Activated CD8-positive, alpha-beta memory T cell treated with anti-CD3 and anti-CD28 coated beads, Interleukin-2, amount 50 U/mL, for 48 hours (primary cell): Measurements from ENCODE around the gene CHST15.
A peak's percentile ranks its signal among the peaks of the same experiment; 100 is the strongest.
"Not testable (repeated sequence)": the region's sequence is repeated elsewhere in the genome, so short reads cannot be mapped to it uniquely, and the experiment has no call there.

Experiments
- DNase-seq: peaks from one replicate; pipeline ENCODE4 v3.0.0-alpha.2; 2020

The CHST15 gene

DNA sequence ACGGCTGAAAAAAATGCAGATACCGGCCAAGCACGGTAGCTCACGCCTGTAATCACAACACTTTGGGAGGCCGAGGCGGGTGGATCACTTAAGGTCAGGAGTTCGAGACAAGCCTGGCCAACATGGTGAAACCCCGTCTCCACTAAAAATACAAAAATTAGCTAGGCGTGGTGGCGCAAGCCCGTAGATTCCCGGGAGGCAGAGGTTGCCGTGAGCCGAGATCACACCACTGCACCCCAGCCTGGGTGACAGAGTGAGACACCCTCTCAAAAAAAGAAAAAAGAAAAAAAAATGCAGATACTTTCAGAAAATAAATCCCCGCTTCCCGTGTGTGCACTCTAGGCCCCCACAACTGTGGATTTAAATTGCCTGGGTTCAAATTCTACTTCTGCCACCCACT, 2.4 kb upstream of the CHST15 start:
- not testable (repeated sequence) for DNase-seq

DNA sequence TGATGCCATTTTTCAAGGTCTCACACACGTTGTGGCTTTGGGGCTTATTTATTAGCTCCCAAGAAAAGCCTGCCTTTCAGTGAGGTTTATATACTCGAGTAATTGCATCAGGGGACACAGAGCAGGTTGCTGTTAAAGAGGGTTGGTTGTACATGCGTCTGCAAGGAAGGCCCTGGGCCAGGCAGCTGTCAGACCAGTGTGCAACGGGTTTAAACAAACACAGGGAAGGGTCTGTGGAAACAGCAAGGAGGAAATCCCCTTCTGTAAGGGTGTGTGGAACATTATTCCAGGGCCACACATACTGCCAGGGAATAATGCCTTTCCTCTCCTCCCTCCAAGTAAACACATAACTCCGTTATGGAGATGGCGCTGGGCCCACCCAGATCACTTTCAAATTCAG, 1.7 kb upstream of the CHST15 start:
- no peak for DNase-seq

DNA sequence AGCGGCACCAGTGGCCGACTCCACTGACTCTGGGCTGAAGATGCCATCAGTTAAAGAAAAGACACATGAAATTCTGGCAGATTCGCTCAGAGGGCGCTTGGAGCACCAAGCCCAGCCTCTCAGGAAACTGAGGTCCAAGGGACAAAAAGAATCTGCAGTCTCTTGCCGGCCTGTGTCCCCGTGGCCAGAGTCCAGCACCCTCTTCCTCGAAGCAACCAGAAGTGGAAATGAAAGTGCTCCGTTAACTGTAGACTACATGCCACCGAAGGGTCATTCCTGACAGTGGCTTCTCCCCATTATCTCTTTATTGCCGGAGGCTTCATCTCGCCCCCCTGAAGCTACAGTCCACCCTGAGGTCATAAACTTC, 1.0 kb upstream of the CHST15 start:
- DNase-seq = no peak

DNA sequence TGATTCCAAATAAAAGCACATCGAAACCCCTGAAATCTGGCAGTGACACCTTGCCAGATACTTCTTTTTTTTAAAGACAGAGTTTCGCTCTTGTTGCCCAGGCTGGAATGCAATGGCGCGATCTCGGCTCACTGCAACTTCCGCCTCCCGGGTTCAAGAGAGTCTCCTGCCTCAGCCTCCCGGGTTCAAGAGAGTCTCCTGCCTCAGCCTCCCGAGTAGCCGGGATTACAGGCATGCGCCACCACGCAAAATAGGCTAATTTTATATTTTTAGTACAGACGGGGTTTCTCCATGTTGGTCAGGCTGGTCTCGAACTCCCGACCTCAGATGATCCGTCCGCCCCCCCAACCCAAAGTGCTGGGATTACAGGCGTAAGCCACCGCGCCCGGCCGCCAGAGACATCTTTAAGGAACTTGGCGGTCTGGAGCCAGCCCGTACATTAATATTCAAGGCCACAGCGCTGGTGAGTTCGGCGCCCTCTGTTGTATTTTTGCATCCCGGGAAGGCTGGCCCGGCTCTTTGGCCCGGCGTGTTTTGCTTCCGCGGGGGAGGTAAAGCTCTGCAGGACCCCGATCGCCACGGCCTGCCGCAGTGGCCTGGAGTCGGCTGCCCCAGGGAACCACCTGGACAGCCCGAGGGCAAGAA, 498 bp upstream of the CHST15 start:
- not testable (repeated sequence) for DNase-seq

DNA sequence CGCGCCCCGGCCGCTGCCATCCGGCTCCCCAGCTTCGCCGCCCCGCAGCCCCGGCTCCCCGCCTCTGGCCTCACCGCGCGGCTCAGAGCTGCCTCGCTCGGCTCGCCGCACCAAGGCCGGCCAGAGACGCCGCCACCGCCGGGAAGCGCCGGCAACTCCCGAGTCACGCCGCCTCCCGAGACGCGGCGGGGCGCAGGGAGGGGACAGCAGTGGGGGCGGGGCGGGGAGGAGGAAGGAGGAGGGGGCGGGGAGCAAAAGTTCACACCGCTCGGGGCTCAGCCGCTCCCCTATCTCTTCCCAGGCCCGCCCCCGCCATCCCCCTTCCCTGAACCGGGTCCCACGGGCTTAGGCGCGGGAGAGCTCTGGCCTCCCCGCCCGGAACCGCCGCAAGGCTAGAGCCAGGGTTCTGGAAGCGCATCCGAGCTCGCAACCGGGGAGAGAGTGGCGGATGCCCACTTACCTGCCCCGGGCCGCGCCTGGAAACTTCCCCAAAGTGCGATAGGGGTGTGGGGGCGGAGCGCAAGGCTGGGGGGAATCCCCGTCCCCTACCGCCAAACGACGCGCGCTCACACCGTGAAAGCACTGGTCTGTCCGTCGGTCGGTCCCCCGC, 1.0 kb downstream of the CHST15 start:
- DNase-seq = peak; percentile 62

DNA sequence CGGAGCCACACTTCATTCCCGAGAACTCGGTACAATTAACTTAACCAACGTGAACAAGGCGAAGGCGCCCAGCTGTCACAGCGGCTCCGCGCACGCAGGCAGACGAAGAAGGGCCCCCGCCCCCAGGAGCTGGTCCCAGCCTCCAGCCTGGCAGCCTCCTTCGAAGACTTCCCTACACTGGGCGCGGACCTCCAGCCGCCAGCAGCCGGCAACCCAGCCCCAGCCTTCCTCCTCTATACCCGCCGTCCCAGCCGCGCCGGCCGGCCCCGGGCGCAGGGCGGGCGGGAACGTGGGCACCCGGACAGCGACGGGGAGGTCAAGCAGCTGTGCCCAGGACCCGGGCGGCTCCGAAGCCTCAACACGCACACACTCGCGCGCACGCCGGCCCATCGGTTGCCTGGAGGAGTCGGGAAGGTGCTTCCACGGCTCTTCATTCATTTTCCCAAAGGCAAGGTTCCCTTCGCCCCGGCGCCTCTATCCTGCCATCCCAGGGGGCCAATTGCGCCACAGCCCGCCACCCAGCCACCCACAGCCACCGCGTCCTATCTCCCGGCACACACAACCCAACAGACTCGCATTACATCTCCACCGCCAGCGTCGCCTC, 1.6 kb downstream of the CHST15 start:
- no peak for DNase-seq

DNA sequence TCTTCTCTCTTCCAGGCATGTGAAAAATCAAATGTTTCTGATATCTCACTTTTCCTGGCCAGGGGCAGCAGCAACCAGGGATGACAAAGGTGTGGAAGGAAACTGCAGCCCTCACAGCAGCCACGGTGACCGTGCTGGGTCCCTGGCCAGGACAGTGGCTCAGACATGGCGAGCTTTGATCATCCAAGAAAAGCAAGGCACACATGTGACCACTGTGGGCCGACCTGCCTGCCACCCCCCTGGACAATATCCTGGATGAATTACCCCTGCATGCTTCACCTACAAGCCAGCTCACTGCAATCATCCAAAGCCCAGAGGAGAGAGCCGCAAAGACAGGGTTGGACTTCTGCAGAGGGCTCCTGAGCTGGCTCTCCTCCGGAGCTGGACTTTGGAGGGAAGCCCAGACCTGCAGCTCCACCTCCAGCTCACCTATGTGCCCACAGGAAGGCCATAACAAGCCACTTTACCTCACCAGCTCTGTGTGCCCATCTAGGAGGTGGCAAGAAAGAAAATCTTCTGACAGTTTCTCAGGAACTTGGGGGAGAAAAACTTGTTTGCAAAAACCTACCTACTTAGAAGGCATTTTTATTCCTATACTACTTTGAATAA, 2.7 kb downstream of the CHST15 start:
- DNase-seq = no peak

DNA sequence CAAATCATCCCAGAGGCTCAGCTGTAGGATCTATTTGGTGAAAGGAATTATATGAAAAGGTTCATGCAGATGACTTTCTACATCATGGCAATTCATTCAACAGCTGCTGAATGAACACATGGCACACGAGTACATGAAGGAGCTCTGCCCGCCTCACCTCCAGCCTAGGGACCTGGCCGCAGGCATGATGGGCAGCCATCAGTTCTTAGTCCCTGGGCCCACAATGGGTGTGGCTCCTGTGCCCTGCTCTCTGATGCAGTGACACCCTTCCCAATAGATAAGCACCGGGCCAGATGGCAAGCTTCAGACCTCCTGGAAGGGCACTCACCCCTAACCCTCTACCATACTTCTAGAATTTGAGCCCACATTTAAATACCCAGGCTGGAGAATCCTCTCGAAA, 3.5 kb downstream of the CHST15 start:
- no peak for DNase-seq

DNA sequence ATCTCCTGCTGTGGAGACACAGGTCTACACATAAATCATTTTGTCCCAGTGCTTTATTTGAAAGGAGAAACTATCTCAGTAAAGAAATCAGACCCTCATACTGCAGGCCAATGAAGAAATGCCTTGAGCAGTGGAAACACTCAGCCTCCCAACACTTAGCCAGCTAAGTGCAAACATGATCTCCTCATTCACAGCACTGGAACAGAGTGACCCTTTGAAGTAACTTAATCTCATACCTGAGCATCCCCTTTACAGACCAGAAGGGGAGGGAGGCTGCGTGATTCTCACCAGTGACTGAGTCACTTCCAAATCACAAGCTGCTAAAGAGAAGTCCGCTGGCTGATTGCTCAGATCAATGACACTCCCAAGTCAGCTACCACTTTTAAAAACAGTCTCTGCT, 4.5 kb downstream of the CHST15 start:
- DNase-seq = no peak

DNA sequence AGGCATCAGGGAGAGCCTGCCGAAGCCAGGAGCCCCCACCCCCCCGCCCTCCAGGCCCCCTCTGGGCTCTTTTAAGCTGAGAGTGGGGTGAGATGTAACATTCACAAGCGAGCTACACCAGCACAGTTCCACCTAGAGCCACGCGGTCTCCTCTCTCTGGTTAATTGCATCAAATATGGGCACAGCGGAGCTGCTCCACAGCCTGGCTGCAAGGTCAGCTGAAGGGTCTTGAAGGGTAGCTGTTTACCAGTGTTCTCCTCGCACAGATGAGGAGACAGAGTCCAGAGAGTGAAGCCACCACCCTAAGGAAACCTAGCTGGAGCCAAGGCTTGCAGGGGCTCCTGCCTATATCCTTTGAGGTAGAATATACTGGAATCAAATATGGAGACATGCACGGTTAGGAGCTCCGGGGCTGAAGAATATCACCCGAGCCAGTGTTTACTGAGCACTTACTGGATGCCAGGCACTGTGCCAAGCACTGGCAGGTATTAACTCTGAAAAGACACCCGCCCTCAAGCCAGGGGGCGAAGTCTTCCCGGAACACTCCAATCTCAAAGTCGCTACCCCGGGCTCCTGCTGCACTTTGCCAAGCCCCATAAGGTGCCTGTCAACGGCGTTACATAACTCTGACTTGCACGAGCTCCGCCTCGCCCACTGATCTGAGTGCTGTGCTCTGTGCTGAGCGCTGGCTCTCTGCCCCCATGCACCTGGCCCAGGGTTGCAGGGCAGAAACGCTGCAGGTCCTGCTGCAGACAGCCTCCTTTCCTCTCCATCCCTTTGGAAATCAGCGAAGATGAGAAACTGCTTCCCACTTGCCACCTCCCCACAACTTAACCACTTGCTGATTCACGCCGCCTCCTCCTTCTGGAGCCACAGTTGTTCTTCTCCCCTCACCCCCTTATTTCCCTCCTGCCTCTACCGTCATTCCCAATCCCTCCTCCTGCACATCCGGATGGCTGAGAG, 5.4 kb downstream of the CHST15 start:
- DNase-seq = no peak

DNA sequence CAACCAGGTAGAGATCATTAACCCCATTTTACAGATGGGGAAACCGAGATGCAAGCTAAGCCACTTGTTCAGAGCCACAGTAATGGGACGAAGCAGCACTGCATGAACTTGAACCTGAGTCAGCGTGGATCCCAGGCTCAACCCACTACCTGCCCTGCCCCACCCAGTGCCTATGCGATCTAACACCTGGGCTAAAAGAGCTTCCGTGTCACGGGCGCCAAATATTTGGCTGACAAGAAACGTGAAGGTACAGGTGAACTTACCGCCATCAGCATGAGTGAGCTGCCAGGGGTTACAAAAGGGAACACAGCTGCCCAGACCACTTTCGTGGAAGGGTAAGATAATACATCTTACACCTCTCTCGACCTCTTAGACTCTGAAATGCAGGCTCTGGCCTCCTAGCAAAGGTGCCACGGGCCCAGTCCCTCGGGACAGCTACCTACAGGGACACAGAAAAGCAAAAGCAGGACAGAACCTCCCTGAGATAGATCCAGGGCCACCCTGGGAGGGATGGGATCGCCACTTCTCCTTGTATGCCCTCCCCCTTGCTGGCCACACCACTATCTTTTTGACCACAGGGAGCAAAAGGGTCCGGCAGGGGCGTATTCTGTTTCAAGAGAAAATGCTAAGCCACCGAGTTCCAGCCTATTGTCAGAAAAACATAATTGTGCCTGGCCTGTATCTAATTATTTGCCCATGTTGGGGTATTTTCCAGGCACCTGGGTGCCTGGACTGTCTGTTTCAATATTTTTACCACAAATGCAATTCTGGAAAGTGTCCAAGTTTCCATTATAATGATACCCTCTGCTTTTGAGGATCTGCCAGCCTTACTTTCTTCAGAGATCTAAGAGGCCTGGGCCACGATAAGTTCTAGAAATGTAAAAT, 6.4 kb downstream of the CHST15 start:
- DNase-seq = no peak

DNA sequence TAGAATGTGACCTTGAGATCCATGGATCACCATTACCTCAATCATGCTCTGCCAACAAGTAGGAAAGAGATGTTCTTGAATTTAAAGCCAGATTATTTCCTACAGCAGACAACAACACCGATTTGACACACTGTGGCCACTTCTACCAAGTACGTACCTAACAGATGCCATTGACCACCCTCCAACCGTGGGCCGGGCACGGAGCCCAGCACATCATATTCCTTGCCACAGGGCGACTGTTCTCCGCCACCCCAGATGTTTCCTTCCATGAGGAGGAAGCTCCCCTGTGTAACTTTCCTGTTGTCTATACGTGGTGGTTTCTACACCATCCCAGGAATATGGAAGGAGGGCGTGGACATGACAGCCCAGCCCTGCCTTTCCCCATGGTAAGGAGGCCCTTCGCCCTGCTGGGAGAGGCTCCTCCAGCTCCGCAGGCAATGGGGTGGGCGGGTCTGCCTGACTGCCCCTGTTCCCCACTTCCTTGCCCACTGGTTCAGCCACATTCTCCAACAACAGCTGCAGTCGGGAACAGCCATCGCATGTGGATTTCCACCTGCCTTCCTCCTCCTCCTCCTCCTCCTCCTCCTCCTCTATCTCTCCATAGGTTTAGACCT, 7.2 kb downstream of the CHST15 start:
- no peak for DNase-seq

DNA sequence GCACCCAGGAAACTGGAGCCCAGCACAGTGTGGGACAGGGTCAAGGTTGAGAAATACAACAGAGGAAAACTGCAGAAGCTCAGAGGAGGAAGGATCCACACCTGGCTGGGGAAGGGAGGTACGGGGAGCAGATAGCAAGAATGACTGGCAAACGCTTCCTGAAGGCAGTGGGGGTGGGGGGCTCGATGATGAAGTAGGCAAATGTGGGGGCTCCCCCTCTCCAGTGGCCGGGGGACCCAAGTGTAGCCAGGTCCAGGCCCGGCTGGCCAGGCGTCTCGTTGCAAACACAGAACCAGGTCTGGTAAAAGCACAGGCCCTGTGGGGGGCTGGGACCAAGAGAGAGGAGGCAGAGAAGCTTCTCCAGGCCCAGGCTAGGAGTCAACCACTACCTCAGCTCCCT, 7.7 kb downstream of the CHST15 start:
- no peak for DNase-seq

DNA sequence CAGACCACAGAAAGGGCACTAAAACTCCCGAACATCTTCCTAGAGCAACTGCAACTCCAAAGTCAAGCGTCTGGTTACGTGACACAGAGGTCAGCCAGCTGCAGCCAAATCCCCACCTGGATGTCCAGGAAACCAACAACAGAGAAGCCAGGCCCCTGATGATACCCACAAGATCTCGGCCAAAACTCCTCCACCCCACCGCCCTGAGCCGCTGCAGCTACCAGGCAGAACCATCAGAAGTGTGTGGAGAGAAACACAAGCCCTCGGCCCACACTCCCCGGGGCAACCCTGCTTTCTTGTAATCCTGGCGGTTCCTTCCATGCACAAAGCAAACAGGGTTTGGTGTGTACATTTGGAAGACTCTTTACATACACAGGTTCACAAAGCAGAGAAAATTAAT, 8.7 kb downstream of the CHST15 start:
- DNase-seq = no peak

DNA sequence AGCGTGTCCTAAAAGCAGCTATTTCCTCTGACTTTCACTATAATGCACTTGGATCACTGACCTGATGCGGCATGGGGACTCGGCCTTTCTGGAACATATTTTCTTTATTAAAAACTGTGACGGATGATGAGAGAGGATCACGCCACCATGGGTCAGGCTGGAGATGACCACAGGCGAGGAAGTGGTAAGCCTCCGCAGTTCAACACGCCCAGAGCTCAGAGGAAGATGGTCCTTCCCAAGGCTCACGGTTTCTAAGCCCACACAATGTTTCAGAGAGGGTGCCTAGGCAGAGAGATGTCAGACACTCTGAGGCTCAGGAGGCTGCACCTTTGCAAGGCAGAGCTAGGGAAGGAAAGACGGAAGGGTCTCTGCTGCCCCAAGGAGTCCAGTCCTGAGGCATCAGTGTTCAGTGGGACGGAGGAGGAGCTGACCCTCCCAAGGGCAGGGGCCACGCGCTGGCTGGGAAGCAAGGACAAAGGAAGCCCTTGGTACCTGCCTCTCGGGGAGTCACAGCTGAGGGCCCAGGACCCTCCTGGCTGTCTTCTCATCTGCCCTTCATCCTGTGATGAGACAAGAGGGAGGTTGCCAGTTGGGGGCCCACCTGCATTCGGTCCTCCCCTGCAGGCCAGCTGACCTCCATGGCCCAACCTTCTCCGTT, 9.5 kb downstream of the CHST15 start:
- no peak for DNase-seq

DNA sequence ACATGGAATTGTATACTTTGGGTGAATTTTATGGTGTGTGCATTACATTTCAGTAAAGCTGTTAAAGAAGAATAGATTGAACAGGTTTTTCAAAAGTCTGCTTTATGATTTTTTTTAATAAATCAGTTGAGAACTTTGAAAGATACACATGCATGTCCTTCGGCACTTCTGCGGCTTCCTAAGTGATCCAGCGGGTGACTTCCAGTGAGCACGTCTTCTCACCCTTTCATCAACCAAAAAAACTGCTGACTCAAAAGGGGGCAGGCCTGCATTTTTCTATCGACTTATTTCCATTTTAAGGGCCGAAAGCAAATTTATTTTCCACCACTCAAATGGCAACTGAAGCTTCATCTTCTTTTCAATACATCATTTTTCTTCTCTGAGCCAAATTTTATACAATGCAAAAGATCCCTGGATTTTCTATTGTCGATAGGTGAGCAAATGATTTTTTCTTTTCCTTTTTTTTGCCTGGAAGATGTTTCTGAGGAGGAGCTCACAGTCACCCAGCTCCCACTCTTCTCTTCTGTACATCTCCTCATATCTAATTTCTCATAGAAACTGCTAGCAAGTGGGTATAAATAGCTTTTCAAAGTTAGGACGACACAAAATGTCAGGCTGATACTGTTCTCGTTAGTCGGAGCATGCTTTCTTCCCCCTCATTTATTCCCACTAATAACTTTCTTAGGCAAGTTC, 10.2 kb downstream of the CHST15 start:
- DNase-seq = no peak

DNA sequence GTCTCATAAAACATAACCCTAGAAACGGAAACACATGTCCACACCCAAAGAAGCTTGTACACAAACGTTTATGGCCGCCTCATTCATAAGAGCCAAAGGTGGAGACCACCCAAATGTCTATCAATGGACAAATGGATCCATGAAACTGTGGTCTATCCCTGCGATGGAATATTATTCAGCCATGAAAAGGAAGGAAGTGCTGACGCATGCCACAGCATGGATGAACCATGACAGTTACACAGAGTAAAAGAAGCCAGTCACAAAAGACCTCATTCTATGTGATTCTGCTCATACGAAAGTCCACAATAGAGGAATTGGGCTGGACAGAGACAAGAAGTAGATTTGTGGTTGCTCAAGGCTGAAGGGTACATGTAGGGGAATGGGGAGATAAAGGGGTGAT, 10.8 kb downstream of the CHST15 start:
- no peak for DNase-seq

DNA sequence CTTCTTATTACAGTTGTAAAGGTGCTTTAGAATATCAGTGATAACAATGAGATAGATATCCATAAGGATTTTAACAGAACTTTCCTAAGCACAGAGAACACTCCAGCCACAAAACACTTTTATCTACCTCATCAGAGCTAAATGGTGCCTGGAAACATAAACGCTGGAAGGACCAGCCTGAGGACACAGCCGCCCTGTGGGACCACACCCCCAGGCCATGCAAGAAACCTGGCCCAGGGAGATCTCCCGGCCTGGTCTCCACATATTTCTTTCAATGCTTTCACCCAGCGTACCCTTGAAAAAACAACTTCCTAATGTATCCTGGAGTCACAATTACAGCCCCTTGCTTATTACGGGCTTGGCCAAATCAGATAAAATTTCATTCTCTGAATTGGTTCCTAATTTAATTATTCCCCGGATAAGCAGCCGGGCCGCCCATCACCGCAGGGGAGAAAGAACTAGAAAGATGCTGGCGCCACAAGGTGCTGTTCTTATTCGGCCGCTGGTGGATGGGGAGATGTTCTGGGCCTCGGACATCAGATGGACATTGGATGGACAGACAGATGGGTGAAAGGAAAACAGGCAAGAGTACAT, 11.8 kb downstream of the CHST15 start:
- DNase-seq = no peak

DNA sequence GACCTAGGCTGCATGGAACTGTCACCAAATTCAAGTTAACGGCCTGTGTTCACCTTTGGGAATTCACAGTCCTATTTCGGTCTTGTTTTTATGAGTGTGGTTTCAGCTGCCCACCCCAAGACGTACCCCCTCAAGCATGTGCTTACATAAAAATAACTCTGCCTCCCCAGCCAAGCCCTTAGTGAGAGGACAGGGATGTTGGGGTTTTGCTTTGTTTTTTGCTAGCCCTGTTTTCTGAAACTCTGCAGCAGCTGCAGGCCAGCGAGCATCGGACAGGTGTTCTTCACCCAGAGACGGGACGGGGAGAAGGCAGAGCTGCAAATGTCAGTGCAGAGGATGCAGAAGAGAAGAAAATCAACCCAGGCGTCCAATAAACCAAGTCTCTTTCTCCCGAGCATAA, 13.5 kb downstream of the CHST15 start:
- no peak for DNase-seq

DNA sequence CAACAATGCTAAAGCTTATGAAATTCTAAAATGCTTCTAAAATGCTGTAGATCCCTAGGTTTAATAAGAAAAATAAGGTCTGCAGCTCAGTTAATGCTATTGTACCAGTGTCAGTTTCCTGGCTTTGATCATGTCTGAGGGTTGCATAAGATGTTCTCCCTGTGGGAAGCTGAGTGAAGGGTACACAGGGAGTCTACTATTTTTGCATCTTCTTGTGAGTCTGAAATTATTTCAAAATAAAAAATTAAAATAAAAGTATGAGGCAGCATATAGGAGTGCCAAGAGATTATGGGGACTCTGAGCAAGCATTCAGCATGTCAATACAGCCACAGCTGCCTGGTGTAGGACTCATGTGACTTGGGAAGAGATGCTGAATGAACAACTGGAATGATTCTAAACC, 14.7 kb downstream of the CHST15 start:
- no peak for DNase-seq
